GM04503 (cell line): ENCODE data around the gene METTL26.
A peak's percentile ranks its signal among the peaks of the same experiment; 100 is the strongest.

Source experiments
- DNase-seq: peaks from one replicate; pipeline ENCODE4 v3.0.0-alpha.2; 2012; ENCODE audit warnings: low read depth

METTL26 gene

DNA sequence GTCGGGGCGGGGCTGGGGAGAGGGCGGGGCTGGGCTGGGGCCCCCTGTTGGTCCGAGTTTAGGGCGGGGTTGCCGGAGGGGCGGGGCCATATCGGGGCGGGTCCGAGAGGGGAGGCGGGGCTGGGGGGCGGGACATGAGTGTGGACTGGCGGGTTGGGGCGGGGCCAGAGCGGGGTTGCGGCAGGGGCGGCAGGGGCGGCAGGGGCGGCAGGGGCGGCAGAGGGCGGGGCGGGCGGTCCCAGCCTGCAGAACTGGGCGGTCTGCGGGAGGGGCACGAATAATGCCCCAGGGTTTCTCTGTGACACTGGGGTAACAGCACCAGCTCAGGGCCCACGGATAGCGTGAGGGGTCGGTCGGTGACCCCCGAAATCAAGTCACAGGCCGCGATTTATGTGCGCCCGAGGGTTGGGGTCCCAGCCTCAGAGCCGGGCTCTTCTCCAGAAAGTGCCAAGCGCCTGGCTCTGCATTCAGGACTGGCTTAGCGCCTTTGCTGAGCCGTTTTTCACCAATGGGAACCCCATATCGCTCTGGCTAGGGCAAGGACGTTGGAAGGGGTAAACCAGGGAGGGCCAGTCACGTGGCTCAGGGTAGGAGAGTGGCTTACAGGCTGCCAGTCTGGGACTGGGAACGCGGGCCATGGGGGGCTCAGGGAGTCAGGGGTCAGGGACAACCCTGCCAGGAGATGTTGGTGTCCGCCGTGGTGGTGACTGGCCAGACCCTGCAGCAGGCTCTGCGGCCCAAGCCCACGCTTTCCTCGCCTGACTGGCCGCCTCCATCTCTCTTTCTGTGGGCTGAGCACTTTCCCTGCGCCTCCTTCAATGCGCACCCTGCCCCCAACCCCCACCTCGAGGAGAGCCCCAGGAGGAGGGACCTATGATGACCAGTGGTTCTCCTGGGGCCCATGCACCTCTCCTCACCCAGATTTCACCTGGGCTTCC, 1.2 kb upstream of the METTL26 start:
- DNase-seq, result no peak

DNA sequence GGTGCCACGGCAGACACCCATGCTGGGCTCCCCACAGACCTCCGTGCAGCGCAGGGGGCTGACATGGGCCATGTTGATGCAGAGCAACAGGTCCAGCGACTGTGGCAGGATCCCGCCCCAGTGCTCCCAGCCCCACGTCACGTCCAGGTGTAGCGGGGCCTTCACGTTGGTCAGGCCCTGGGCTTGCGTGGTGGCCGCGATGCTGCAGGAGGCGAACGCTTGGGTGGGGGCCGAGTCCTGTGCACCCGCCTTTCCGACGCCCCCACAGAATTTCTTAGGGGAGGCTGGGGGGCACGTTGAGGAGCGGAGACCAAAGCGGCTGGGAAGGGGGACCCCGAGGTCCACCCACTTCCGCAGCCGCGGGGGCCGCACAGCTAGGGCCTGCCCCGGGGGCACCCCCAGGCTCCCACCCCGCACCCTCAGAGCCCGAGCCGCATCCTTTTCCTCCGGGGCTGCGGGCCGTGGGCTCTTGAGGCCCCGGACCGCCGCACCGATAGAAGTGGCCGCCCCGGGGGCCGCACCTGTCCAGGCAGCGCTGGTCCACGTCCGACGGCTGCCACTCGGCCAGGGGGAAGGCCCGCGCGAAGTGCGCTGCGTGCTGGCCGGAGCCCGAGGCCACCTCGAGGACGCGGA, 416 bp downstream of the METTL26 start:
- no peak for DNase-seq

DNA sequence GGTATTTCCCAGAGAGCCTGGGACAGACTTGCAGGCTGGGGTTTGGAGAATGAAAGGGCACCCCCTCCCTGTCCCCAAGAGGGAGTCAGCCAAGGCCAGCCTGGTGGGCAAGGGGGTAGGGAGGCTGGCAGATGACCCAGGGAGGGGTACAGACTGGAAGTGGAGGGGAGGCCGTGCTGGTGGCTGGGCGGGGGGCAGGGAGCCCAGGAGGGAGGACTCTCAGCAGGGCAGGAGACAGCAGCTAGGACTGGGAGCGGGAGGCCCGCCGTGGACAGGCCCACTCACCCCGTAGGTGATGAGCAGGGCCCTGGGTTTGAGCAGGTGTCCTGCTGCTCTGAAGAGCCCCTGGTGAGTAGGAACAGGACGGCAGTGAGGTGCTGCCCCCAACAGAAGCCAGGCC, 1.1 kb downstream of the METTL26 start:
- no peak for DNase-seq

DNA sequence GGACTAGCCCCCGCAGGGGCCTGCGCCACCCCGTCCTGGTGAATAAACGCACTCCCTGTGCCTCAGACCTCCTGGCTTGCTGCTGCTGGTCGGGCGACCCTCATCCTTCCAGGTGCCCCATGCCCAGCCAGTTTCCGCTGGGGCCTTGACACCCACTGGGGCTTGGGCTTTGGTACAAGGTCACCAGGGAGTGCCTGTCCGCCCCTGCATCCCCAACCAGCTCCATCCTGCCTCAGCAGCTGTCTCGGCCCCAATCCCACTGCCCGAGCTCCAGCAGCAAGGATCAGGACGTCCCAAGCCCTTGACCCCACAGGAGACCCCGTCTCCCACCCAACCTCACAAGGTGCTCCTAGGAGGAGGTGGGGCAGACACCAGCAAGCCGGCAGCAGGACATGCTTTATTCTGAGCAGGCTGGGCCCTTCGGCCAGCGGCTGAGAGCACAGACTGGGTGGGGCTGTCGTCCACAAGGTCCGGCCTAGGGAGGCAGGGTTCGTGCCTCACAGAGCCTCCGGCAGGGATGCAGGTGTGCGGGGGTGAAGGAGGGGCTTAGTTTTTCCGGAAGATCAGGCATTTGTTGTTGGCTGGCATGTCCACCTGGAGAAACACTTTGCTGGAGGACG, 1.9 kb downstream of the METTL26 start:
- DNase-seq, result no peak

DNA sequence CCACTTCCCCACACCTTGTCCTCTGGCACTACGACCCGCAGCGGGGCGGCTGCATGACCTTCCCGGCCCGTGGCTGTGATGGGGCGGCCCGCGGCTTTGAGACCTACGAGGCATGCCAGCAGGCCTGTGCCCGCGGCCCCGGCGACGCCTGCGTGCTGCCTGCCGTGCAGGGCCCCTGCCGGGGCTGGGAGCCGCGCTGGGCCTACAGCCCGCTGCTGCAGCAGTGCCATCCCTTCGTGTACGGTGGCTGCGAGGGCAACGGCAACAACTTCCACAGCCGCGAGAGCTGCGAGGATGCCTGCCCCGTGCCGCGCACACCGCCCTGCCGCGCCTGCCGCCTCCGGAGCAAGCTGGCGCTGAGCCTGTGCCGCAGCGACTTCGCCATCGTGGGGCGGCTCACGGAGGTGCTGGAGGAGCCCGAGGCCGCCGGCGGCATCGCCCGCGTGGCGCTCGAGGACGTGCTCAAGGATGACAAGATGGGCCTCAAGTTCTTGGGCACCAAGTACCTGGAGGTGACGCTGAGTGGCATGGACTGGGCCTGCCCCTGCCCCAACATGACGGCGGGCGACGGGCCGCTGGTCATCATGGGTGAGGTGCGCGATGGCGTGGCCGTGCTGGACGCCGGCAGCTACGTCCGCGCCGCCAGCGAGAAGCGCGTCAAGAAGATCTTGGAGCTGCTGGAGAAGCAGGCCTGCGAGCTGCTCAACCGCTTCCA, 2.6 kb downstream of the METTL26 start:
- no peak for DNase-seq

DNA sequence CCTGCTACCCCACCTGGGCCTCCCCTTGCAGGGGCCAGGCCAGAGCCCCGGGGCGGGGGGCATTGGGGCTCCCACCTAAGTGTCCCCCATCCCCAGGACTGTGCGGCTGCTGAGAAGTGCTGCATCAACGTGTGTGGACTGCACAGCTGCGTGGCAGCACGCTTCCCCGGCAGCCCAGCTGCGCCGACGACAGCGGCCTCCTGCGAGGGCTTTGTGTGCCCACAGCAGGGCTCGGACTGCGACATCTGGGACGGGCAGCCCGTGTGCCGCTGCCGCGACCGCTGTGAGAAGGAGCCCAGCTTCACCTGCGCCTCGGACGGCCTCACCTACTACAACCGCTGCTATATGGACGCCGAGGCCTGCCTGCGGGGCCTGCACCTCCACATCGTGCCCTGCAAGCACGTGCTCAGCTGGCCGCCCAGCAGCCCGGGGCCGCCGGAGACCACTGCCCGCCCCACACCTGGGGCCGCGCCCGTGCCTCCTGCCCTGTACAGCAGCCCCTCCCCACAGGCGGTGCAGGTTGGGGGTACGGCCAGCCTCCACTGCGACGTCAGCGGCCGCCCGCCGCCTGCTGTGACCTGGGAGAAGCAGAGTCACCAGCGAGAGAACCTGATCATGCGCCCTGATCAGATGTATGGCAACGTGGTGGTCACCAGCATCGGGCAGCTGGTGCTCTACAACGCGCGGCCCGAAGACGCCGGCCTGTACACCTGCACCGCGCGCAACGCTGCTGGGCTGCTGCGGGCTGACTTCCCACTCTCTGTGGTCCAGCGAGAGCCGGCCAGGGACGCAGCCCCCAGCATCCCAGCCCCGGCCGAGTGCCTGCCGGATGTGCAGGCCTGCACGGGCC, 3.4 kb downstream of the METTL26 start:
- DNase-seq, result no peak

DNA sequence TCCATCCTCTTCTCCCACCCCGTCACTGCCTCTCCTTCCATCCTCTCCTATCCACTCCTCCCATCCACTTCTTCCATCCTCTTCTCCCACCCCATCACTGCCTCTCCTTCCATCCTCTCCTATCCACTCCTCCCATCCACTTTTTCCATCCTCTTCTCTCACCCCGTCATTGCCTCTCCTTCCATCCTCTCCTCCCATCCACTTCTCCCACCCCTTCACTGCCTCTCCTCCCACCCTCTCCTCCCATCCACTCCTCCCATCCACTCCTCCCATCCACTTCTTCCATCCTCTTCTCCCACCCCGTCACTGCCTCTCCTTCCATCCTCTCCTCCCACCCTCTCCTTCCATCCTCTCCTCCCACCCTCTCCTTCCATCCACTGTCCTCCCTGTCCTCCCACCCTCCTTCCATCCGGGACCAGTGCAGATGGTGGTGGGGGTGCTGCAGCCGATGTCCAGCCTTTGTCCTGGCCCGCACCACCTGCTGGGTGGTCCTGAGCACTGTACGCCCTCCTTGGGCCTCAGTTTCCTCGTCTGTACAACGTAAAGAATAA, 4.2 kb downstream of the METTL26 start:
- DNase-seq, result no peak

DNA sequence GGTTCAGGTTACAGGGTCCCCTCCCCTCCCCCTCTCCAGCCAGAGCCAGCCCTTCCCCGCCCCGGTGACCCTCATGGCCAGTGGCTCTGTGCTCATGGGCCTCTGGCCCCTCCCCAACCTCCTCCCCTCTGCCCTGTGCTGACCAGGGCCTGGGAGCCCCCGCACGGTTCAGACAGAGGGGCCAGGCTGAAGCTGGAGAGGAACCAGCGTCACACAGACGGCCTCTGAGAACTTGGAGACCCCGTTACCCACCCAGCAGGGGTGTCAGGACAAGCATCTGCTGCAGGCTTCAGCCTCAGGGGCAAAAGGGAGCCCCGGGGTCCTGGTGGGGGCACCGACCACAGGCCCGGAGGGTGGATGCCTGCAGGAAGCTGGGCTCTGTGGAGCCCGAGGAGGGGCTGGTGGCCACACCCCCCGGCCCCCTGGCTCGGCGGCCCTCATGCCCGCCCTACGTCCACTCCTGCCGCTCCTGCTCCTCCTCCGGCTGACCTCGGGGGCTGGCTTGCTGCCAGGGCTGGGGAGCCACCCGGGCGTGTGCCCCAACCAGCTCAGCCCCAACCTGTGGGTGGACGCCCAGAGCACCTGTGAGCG, 5.2 kb downstream of the METTL26 start, which contains the start of gene WFIKKN1:
WFIKKN1 (plus strand) TSS at position 171 of the 591 bp plus-strand sequence; CDS start at position 440, 269 bp downstream.
- DNase-seq, result no peak

DNA sequence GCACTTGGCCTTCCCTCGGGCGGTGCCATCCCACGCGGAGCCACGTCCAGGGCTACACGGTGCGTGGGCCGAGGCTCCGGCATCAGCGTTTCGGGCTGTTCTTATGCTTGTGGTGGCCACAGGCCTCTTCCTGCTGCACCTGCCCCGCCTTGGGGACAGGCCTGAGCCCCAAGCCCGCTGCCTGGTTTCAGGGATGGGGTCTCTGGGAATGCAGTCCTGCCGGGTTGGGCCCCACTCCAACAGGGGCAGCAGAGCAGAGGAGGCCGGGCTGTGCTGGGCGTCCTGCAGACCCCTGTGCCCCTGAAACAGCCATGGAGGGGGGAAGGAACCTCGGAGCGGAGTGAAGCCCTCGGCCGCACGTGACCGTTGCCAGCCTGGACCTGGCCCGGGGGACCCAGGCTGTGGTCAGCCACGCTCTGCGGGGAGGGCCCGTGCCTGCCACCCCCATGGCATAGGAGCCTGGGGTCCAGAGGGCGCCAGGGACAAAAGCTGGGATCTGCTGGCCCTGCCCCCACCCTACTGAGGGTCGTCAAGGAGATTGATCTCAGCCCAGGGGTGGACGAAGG, 5.8 kb downstream of the METTL26 start:
- DNase-seq, result no peak

DNA sequence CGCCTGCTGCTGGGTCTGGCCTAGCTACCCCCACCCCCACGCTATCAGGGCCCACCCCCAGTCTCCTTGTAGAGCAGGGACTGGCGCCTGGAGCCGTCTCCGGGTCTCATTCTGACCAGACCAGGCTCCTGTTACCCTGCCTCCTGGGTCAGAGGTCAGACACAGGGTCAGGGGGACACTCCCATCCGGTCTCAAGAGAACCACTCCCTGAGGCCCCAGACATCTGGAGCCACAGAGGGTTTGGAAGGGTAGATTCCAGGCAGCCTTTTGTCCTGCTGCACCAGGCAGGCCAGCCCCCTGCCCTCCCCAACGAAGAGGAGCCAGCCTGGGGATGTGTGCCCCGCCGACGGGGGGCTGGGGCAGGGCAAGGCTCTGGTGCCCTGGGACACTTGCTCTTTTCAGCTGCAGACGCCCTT, 6.3 kb downstream of the METTL26 start:
- DNase-seq, result no peak

DNA sequence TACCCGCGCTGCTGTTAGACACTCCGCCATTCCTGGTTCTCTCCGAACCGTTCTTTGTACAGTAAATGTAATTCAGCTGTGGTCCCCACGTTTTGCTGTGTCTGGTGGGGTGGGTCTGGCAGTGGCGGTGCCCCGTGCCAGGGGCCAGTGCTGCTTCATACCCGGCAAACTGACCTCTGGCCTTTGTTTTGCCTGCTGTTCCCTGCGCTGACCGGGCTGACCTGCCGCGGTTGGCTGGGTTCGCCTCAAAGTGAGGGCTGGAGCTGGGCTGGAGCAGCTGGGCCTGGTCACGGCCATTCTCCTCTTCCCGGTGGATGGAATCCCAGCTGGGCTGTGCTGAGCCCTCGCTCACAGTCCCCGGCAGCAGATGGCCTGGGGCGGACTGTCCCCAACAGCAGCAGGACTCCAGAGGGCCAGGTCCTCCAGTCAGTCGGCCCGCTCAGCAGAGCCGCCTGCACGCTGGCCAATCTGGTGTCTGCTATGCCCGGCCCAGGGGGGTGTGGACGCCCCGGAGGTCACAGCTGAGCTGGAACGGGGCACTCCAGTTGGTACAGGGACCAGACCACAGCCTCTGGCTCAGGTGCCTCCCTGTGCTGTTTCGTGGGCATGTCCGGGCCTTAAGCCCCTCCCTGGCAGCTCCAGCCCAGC, 6.8 kb downstream of the METTL26 start:
- no peak for DNase-seq

DNA sequence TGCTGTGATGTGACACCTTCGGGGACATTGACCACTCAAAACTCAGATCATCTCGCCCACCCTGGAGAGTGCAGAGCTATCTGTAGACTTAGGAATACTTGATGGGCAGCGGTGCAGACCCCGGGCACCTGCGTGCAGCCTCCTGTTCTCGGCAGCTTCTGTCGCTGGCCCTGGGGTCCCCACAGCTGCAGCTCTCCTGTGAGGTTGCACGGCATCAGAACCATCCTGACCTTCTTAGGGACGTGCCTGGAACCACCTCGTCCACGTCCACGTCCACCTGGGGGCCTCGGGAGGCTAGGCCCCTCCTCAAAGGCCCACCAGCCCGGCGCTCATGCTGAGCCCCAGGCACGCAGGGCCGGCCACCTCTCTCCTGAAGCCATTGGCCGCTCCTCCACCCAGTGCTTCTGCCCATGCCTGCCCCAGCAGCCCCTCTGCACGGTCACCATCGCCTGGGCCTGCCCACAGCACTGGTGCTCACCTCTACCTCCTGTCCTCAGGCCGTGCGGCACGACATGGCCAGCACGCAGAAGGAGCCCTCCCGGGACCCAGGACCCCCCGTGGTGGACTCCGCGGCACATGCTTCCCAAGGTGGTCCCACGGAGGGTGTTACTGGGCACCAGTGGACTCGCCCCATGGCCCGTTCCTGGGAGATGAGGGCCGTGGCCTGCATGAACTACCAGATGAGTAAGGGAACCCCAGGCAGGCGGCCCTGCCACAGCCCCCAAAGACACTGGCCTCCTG, 7.6 kb downstream of the METTL26 start:
- DNase-seq, result no peak

DNA sequence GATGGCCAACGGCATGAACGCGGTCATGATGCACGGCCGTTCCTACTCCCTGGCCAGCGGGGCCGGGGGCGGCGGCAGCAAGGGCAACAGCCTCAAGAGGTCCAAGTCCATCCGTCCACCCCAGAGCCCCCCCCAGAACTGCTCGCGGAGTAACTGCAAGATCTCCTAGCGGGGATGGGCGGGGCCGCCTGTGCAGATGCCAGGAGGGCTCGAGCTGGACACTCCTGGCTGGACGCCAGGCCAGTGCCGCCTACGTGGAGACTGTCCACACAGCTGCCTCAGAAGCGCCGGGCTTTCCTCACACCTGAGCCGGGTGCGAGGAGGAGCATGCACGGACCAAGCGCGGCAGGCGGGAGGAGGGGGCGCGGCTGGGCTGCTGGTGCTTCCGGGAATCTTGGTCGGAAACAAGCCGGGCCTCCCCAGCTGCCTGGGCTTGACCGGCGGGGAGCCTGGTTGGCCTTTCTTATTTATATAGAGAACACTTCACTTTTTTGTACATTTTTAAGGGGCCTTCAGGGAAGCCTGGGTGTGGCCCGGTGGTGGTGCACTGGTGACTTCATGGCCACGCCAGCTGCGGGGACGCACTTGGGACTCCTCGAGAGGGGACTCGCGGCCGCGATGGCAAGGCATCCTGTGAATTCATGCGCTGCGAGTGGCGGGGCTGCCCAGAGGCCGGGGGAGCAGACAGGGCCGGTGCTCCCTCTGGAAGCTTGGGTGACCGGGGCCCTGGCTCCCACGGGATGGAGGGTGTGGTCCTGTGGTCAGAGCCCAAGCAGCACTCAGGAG, 8.5 kb downstream of the METTL26 start:
- no peak for DNase-seq

DNA sequence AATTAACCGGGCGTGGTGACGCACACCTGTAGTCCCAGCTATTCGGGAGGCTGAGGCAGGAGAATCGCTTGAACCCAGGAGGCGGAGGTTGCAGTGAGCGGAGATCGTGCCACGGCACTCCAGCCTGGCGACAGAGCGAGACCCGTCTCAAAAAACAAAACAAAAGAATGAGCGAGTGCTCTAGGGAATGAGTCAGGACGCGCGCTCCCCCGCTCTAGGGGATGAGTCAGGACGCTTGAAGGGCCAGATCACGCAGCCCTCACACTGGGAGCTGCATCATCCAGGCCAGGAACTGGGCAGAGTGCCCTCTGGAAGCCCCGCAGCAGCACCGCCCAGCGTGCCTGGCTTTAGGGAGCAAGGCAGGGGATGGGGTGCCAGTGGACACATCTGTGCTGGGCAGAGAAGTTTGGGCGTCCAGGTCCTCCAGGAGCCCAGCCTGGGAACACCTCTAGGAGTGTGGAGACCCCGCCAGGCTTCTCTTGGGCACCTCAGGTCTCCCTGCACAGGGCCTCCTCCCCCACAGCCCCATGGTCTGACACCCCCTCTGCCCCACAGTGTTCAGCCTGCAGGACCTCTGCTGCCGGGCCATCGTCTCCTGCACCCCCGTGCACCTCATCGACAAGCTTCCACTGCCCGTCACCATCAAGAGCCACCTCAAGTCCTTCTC, 9.2 kb downstream of the METTL26 start:
- DNase-seq, result peak; percentile 66

DNA sequence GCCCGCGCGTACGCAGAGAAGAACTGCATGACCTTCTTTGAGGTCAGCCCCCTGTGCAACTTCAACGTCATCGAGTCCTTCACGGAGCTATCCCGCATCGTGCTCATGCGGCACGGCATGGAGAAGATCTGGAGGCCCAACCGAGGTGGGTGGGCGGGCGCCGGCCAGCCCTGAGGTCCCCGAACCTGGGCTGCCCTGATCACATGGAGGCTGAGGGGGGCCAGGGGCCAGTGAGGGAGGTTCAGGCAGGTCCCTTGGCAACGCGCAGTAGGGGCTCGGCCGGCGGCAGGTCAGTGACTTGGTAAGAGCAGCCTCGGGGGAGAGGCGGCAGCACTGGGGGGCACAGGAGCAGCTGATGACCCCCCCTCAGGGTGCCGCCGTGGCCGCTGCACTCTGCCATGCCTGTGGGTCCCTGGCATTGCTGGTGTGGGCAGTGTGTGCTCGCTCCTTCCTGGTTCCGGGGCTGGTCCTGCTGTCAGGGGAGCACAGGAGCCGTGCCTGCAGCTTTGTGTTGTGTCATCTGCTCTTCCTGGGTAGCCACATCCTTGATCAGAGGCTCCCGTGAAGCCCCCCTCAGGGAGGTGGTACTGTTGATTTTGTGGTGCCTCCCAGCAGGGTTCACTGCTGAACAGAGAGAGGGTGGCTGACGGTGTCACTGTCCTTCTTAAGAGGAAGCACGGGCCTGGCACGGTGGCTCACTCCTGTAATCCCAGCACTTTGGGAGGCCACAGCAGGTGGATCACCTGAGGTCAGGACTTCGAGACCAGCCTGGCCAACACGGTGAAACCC, 9.9 kb downstream of the METTL26 start:
- no peak for DNase-seq

DNA sequence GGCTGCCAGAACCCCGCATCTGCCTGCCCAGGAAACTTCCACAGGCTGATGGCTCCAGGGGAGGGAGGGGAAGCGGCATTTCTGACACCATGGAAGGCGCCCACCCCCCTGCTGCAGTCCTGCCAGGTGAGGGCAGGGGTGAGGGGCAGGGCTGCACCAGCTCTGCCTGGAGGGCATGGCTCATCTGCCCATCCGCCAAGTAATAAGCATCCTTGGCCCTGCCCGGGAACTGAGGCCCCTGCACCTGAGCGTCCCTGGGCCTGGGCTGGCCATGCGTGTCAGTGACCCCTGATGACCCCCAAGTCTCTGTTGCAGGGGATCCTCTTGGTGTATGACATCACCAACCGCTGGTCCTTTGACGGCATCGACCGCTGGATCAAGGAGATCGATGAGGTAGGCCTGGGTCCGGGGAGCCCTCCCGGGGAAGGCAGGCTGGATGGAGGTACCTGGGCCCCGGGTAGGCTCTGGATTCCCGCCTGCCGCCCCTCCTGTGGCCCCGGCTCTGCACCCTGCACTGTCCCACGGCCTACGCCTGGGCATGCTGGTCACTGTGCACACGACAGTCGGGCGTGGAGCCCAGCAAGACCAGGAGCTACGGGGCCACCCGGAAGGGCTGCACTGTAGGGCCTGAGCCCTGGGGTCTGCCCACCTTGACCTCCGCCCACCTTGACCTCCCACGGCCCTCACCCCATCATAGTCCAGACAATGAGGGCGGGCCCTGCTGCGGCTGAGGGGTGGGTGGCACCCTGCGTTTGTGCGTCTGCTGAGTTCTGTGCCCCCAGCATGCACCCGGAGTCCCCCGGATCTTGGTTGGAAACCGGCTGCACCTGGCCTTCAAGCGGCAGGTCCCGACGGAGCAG, 10.8 kb downstream of the METTL26 start:
- no peak for DNase-seq
